ENCODE results near the gene TTC28. TPM values are rescaled to one million over a fixed set of nuclear protein-coding genes. Genes with fewer than 3 reads are reported as not detected.

Gene TTC28
- total RNA-seq, 1 donor from 2014 or later, result 46.2 TPM

GRCh38 chr22:28454431-28455064 is 225.1 kb downstream of the TTC28 start:
- Histone ChIP-seq H3K36me3 (no peaks in the 10 kb centered on the region), H3K9ac (no peak overlapping the region), H4K20me1 (ENCODE audit: low read depth) (peaks cover 9% of the 10 kb centered on the region), H2AFZ (replicated peaks) (no peak overlapping the region), H3K4me3 (no peak overlapping the region), H3K4me1 (peaks cover 4% of the 10 kb centered on the region), H3F3A (ENCODE audit: low read depth) (peaks cover 4% of the 10 kb centered on the region), H3K4me2 (no peak overlapping the region), H3K79me2 (ENCODE audit: low read depth) (no peaks in the 10 kb centered on the region), H3K27ac (no peak overlapping the region), H3K27me3 (no peaks in the 10 kb centered on the region), H3K9me3 (ENCODE audit: low read depth) (no peaks in the 10 kb centered on the region)
- H3K4me3 Mint-ChIP-seq, result no peak overlapping the region
- H3K4me1 Mint-ChIP-seq, result peaks cover 4% of the 10 kb centered on the region
- H3K27me3 Mint-ChIP-seq (ENCODE audit: insufficient read depth, low read depth), result no peaks in the 10 kb centered on the region
- H3K36me3 Mint-ChIP-seq, result peaks cover 2% of the 10 kb centered on the region
- H3K9me3 Mint-ChIP-seq, result no peaks in the 10 kb centered on the region
- DNase-seq (ENCODE audit: low spot score), result no peak
- TF ChIP-seq EZH2phosphoT487 (IDR thresholded peaks at IDR 0.05) (no peak), CTCF (IDR thresholded peaks at IDR 0.05) (no peak), EZH2 (IDR thresholded peaks at IDR 0.05) (no peak)
- no peak overlapping the region for H3K27ac Mint-ChIP-seq

GRCh38 chr22:28450109-28450508 is 229.5 kb downstream of the TTC28 start:
- peaks cover 14% of the 10 kb centered on the region for H3K4me1 Mint-ChIP-seq
- H3K27ac ChIP-seq, result no peak overlapping the region
- H3K4me3 Mint-ChIP-seq, result no peak overlapping the region
- H3K27me3 ChIP-seq, result no peaks in the 10 kb centered on the region
- no peak for DNase-seq (ENCODE audit: low spot score)
- H3K27me3 Mint-ChIP-seq (ENCODE audit: insufficient read depth, low read depth), result no peaks in the 10 kb centered on the region
- H3K9ac ChIP-seq, result no peak overlapping the region
- H2AFZ ChIP-seq (replicated peaks), result no peak overlapping the region
- H3K4me3 ChIP-seq, result no peak overlapping the region
- peaks cover 20% of the 10 kb centered on the region for H4K20me1 ChIP-seq (ENCODE audit: low read depth)
- no peaks in the 10 kb centered on the region for H3K36me3 Mint-ChIP-seq
- peaks cover 16% of the 10 kb centered on the region for H3K4me1 ChIP-seq
- no peaks in the 10 kb centered on the region for H3K9me3 ChIP-seq (ENCODE audit: low read depth)
- no peaks in the 10 kb centered on the region for H3K9me3 Mint-ChIP-seq
- TF ChIP-seq EZH2 (IDR thresholded peaks at IDR 0.05) (no peak), EZH2phosphoT487 (IDR thresholded peaks at IDR 0.05) (no peak), CTCF (IDR thresholded peaks at IDR 0.05) (no peak)
- H3F3A ChIP-seq (ENCODE audit: low read depth), result peaks cover 9% of the 10 kb centered on the region
- H3K4me2 ChIP-seq, result no peak overlapping the region
- no peaks in the 10 kb centered on the region for H3K36me3 ChIP-seq
- H3K27ac Mint-ChIP-seq, result no peak overlapping the region
- no peaks in the 10 kb centered on the region for H3K79me2 ChIP-seq (ENCODE audit: low read depth)

- peaks cover 22% of the 10 kb centered on the region for H4K20me1 ChIP-seq (ENCODE audit: low read depth)
- no peak overlapping the region for H3K27ac ChIP-seq
- H2AFZ ChIP-seq (replicated peaks), result no peak overlapping the region
- no peak for DNase-seq (ENCODE audit: low spot score)
- no peaks in the 10 kb centered on the region for H3K79me2 ChIP-seq (ENCODE audit: low read depth)
- H3K36me3 Mint-ChIP-seq, result no peaks in the 10 kb centered on the region
- no peak overlapping the region for H3K27ac Mint-ChIP-seq
- TF ChIP-seq CTCF (IDR thresholded peaks at IDR 0.05), result no peak
- TF ChIP-seq EZH2phosphoT487 (IDR thresholded peaks at IDR 0.05), result no peak
- no peak for TF ChIP-seq EZH2 (IDR thresholded peaks at IDR 0.05)
- H3K9me3 ChIP-seq (ENCODE audit: low read depth), result no peaks in the 10 kb centered on the region
- H3K9ac ChIP-seq, result no peak overlapping the region
- H3K36me3 ChIP-seq, result no peaks in the 10 kb centered on the region
- H3K27me3 Mint-ChIP-seq (ENCODE audit: insufficient read depth, low read depth), result no peaks in the 10 kb centered on the region
- H3K4me3 ChIP-seq, result no peak overlapping the region
- H3K4me2 ChIP-seq, result peak overlapping the region; percentile 10
- H3K4me1 ChIP-seq, result peaks cover 16% of the 10 kb centered on the region
- no peaks in the 10 kb centered on the region for H3K27me3 ChIP-seq
- H3K9me3 Mint-ChIP-seq, result no peaks in the 10 kb centered on the region
- peaks cover 11% of the 10 kb centered on the region for H3F3A ChIP-seq (ENCODE audit: low read depth)
- no peak overlapping the region for H3K4me3 Mint-ChIP-seq
- H3K4me1 Mint-ChIP-seq, result peaks cover 14% of the 10 kb centered on the region
Measured at GRCh38 chr22:28449041-28449440, 230.6 kb downstream of the TTC28 start.
